HepG2 (cell line): Measurements from ENCODE around the gene CELF5. TPM values are rescaled to one million over a fixed set of nuclear protein-coding genes. Genes with fewer than 3 reads are reported as not detected.

Experiments used
- ADNP ChIP-seq: sonication (generic); formaldehyde crosslinking; IDR thresholded peaks from 2 replicates; pipeline ENCODE4 v1.4.0; 2020; ENCODE audit warnings: missing genetic modification reagents
- CENPX ChIP-seq: sonication (generic); formaldehyde crosslinking; IDR thresholded peaks from 2 replicates; pipeline ENCODE4 v1.9.0; 2021; ENCODE audit warnings: mild to moderate bottlenecking, missing genetic modification reagents, moderate library complexity
- CTCF ChIP-seq: sonication (generic); formaldehyde crosslinking; IDR thresholded peaks from 2 replicates; pipeline ENCODE4 v1.5.0; 2020; ENCODE audit warnings: mild to moderate bottlenecking, missing genetic modification reagents, moderate library complexity
- GABPB1 ChIP-seq: IDR thresholded peaks from 2 replicates; pipeline ENCODE4 v1.6.1; 2016; ENCODE audit warnings: mild to moderate bottlenecking, missing genetic modification reagents, moderate library complexity, missing compliant biosample characterization
- HIVEP1 ChIP-seq: sonication (generic); formaldehyde crosslinking; IDR thresholded peaks from 2 replicates; pipeline ENCODE4 v1.4.0; 2020; ENCODE audit warnings: mild to moderate bottlenecking, missing genetic modification reagents
- HNF1B ChIP-seq: sonication (generic); formaldehyde crosslinking; IDR thresholded peaks from 2 replicates; pipeline ENCODE4 v1.5.1; 2020; ENCODE audit warnings: mild to moderate bottlenecking, moderate library complexity, missing genetic modification reagents
- HNRNPLL ChIP-seq: fragments of 200-400 bp; formaldehyde crosslinking; IDR thresholded peaks from 2 replicates; pipeline ENCODE4 v1.6.1; 2017; ENCODE audit warnings: mild to moderate bottlenecking, low read depth, low read length; ENCODE audit not compliant: poor library complexity, severe bottlenecking
- ISL2 ChIP-seq: sonication (generic); formaldehyde crosslinking; IDR thresholded peaks from 2 replicates; pipeline ENCODE4 v1.5.0; 2020; ENCODE audit warnings: missing genetic modification reagents
- KDM1A ChIP-seq: IDR thresholded peaks from 2 replicates; pipeline ENCODE4 v1.6.1; 2016; ENCODE audit warnings: missing compliant biosample characterization
- KMT2B ChIP-seq: IDR thresholded peaks from 2 replicates; pipeline ENCODE4 v1.6.1; 2016; ENCODE audit warnings: missing genetic modification reagents, missing compliant biosample characterization
- SP4 ChIP-seq: sonication (generic); formaldehyde crosslinking; IDR thresholded peaks from 2 replicates; pipeline ENCODE4 v1.8.1; 2023; ENCODE audit warnings: mild to moderate bottlenecking, missing genetic modification reagents
- TEAD3 ChIP-seq: optimal IDR thresholded peaks from 2 replicates; pipeline ENCODE3; 2016; ENCODE audit warnings: borderline replicate concordance
- ZFP62 ChIP-seq: sonication (generic); formaldehyde crosslinking; IDR thresholded peaks from 2 replicates; pipeline ENCODE4 v1.4.0; 2020; ENCODE audit warnings: missing genetic modification reagents
- ZFY ChIP-seq: sonication (generic); formaldehyde crosslinking; IDR thresholded peaks from 2 replicates; pipeline ENCODE4 v1.4.0; 2020; ENCODE audit warnings: missing genetic modification reagents
- ZNF547 ChIP-seq: sonication (generic); formaldehyde crosslinking; IDR thresholded peaks from 2 replicates; pipeline ENCODE4 v1.5.1; 2020; ENCODE audit warnings: mild to moderate bottlenecking, missing genetic modification reagents
- ZNF614 ChIP-seq: IDR thresholded peaks from 2 replicates; pipeline ENCODE4 v1.6.1; 2018; ENCODE audit warnings: missing biosample characterization, missing genetic modification reagents, inconsistent platforms, borderline replicate concordance
- ZNF644 ChIP-seq: IDR thresholded peaks from 2 replicates; pipeline ENCODE4 v1.6.1; 2016; ENCODE audit warnings: low read depth
- polyA plus RNA-seq, 8 experiments: library from polyadenylated mRNA; depleted of rRNA in 3 of 8; stranded (reverse) in 7 of 8; unstranded in 1 of 8; fragments of >200 nt; fragmentation: Illumina TruSeq in 4 of 8; extraction: Trizol in 4 of 8; gene quantifications; 2 replicates each; pipeline versions ENCODE4 v1.2.1 to v1.2.3, GENCODE V29; 2011 to 2016; ENCODE audit warnings: low read depth in 4 of 8, missing spikeins in 1 of 8, mixed read lengths in 1 of 8; ENCODE audit not compliant: insufficient read depth in 1 of 8
- total RNA-seq, 5 experiments: library from RNA; depleted of rRNA; stranded (reverse); fragments of >200 nt; fragmentation: Illumina TruSeq; extraction: Trizol; gene quantifications; 2 replicates each; pipeline ENCODE4 v1.2.3, GENCODE V29; 2016; ENCODE audit warnings: low read depth in 1 of 5
- TF ChIP-seq, protein P1 (sequence below): sonication (generic); formaldehyde crosslinking; IDR thresholded peaks from 2 replicates; pipeline ENCODE4 v1.5.1; 2020; ENCODE audit warnings: mild to moderate bottlenecking, missing genetic modification reagents, moderate library complexity
- TF ChIP-seq, protein P2 (sequence below): fragments of 450-650 bp; IDR thresholded peaks from 2 replicates; pipeline ENCODE4 v1.6.1; 2016
- TF ChIP-seq, protein P3 (sequence below): sonication (generic); formaldehyde crosslinking; IDR thresholded peaks from 2 replicates; pipeline ENCODE4 v1.4.0; 2020; ENCODE audit warnings: missing genetic modification reagents, borderline replicate concordance

The CELF5 gene
- total and polyA plus RNA-seq, 2 of the 13 experiments (the other 11 are each of a cell fraction or from before 2014, with no cell fraction given) = 0.31 to 0.84 TPM

DNA sequence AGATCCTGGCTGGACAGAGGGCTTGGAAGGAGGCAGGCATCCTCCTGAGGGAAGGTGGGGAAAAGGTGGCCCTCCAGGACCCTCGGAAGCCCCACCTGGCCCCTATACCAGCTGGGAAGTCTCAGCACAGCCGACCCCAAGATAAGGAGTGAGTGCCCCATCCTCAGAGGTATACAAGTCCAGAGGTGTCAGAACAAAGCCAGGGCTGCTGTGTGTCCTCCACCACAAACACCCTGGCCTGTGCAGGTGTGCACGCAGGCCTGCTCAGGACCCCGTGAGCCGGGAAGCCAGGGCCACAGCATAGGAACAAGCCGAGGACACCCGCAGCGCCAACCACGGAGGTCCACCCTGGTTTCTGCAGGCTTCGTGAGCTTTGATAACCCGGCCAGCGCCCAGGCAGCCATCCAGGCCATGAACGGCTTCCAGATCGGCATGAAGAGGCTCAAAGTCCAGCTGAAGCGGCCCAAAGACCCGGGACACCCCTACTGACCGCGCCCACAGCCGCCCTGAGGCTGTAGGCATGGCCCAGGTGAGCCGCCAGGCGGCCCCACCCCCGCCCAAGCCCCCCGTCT is 68.6 kb downstream of the CELF5 start (continued):
- TF ChIP-seq, protein P1, sequence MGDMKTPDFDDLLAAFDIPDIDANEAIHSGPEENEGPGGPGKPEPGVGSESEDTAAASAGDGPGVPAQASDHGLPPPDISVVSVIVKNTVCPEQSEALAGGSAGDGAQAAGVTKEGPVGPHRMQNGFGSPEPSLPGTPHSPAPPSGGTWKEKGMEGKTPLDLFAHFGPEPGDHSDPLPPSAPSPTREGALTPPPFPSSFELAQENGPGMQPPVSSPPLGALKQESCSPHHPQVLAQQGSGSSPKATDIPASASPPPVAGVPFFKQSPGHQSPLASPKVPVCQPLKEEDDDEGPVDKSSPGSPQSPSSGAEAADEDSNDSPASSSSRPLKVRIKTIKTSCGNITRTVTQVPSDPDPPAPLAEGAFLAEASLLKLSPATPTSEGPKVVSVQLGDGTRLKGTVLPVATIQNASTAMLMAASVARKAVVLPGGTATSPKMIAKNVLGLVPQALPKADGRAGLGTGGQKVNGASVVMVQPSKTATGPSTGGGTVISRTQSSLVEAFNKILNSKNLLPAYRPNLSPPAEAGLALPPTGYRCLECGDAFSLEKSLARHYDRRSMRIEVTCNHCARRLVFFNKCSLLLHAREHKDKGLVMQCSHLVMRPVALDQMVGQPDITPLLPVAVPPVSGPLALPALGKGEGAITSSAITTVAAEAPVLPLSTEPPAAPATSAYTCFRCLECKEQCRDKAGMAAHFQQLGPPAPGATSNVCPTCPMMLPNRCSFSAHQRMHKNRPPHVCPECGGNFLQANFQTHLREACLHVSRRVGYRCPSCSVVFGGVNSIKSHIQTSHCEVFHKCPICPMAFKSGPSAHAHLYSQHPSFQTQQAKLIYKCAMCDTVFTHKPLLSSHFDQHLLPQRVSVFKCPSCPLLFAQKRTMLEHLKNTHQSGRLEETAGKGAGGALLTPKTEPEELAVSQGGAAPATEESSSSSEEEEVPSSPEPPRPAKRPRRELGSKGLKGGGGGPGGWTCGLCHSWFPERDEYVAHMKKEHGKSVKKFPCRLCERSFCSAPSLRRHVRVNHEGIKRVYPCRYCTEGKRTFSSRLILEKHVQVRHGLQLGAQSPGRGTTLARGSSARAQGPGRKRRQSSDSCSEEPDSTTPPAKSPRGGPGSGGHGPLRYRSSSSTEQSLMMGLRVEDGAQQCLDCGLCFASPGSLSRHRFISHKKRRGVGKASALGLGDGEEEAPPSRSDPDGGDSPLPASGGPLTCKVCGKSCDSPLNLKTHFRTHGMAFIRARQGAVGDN = peak; percentile 64
- no peak for TF ChIP-seq ZFP62 (CRISPR knock-in tag)
- TF ChIP-seq ADNP (CRISPR knock-in tag) = peak; percentile 65; the same call in 1 of the 2 replicates
- 0 out of 2 replicates have a peak, but pooled peaks have one; percentile 8 for TF ChIP-seq CTCF (CRISPR knock-in tag)
- TF ChIP-seq ZNF614 = no peak
- TF ChIP-seq, protein P2, sequence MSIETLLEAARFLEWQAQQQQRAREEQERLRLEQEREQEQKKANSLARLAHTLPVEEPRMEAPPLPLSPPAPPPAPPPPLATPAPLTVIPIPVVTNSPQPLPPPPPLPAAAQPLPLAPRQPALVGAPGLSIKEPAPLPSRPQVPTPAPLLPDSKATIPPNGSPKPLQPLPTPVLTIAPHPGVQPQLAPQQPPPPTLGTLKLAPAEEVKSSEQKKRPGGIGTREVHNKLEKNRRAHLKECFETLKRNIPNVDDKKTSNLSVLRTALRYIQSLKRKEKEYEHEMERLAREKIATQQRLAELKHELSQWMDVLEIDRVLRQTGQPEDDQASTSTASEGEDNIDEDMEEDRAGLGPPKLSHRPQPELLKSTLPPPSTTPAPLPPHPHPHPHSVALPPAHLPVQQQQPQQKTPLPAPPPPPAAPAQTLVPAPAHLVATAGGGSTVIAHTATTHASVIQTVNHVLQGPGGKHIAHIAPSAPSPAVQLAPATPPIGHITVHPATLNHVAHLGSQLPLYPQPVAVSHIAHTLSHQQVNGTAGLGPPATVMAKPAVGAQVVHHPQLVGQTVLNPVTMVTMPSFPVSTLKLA = no peak
- no peak for TF ChIP-seq SP4 (CRISPR knock-in tag)
- peak; percentile 32 for TF ChIP-seq HNRNPLL
- TF ChIP-seq ZFY (CRISPR knock-in tag) = 0 out of 2 replicates have a peak, but pooled peaks have one; percentile 25
- peak; percentile 30; the same call in 1 of the 2 replicates for TF ChIP-seq KDM1A
- no peak for TF ChIP-seq KMT2B (CRISPR knock-in tag)
- TF ChIP-seq ZNF644 = peak; percentile 19; the same call in 1 of the 2 replicates
- TF ChIP-seq TEAD3 (CRISPR knock-in tag) = no peak
- TF ChIP-seq ZNF547 = no peak
- TF ChIP-seq HIVEP1 (CRISPR knock-in tag) = no peak
- no peak for TF ChIP-seq CENPX (CRISPR knock-in tag)
- peak; percentile 46; the same call in 1 of the 2 replicates for TF ChIP-seq HNF1B (CRISPR knock-in tag)
- TF ChIP-seq, protein P3, sequence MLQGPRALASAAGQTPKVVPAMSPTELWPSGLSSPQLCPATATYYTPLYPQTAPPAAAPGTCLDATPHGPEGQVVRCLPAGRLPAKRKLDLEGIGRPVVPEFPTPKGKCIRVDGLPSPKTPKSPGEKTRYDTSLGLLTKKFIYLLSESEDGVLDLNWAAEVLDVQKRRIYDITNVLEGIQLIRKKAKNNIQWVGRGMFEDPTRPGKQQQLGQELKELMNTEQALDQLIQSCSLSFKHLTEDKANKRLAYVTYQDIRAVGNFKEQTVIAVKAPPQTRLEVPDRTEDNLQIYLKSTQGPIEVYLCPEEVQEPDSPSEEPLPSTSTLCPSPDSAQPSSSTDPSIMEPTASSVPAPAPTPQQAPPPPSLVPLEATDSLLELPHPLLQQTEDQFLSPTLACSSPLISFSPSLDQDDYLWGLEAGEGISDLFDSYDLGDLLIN = no peak
- 0 out of 2 replicates have a peak, but pooled peaks have one; percentile 8 for TF ChIP-seq GABPB1 (CRISPR knock-in tag)
- TF ChIP-seq ISL2 (CRISPR knock-in tag) = no peak
